Endodermal cell (in vitro differentiated cells): Measurements from ENCODE around the gene KDM4F. TPM values are rescaled to one million over a fixed set of nuclear protein-coding genes. Genes with fewer than 3 reads are reported as not detected.
A peak's percentile ranks its signal among the peaks of the same experiment; 100 is the strongest.

Source experiments
- DNase-seq: peaks from one replicate; pipeline ENCODE4 v3.0.0-alpha.2; 2017
- H3K27ac ChIP-seq: 2 replicates; pipeline ENCODE4 v1.5.1; 2013; ENCODE audit warnings: mild to moderate bottlenecking, low read depth, low read length, moderate library complexity
- H3K27me3 ChIP-seq: 2 replicates; pipeline ENCODE4 v1.6.1; 2013; ENCODE audit warnings: mild to moderate bottlenecking, low read length, moderate library complexity; ENCODE audit not compliant: insufficient read depth, control insufficient read depth, poor library complexity, severe bottlenecking
- H3K36me3 ChIP-seq: 2 replicates; pipeline ENCODE4 v1.7.0; 2013; ENCODE audit warnings: mild to moderate bottlenecking, low read length, moderate library complexity; ENCODE audit not compliant: control insufficient read depth, insufficient read depth
- H3K4me1 ChIP-seq: one replicate; pipeline ENCODE4 v1.7.0; 2013; ENCODE audit warnings: low read length; ENCODE audit not compliant: control insufficient read depth, insufficient read depth
- H3K4me3 ChIP-seq: 2 replicates; pipeline ENCODE4 v1.5.1; 2013; ENCODE audit warnings: mild to moderate bottlenecking, low read length, moderate library complexity
- H3K9ac ChIP-seq: 2 replicates; pipeline ENCODE4 v1.6.1; 2013; ENCODE audit warnings: mild to moderate bottlenecking, low read length, moderate library complexity; ENCODE audit not compliant: poor library complexity, severe bottlenecking; ENCODE audit errors: extremely low read depth
- H3K9me3 ChIP-seq: 2 replicates; pipeline ENCODE4 v1.6.1; 2013; ENCODE audit warnings: mild to moderate bottlenecking, low read length, moderate library complexity; ENCODE audit not compliant: control insufficient read depth
- H3K27ac Mint-ChIP-seq: 2 replicates; pipeline ENCODE4 v1.8.0; 2020; ENCODE audit warnings: mixed read lengths
- H3K27me3 Mint-ChIP-seq: 2 replicates; pipeline ENCODE4 v1.8.0; 2021; ENCODE audit warnings: mild to moderate bottlenecking, mixed read lengths; ENCODE audit not compliant: insufficient read depth
- H3K36me3 Mint-ChIP-seq: 2 replicates; pipeline ENCODE4 v1.8.0; 2020; ENCODE audit warnings: low read depth, mixed read lengths
- H3K4me1 Mint-ChIP-seq: 2 replicates; pipeline ENCODE4 v1.8.0; 2020; ENCODE audit warnings: mixed read lengths
- H3K4me3 Mint-ChIP-seq: 2 replicates; pipeline ENCODE4 v1.8.0; 2020; ENCODE audit warnings: mild to moderate bottlenecking, moderate library complexity, mixed read lengths
- H3K9me3 Mint-ChIP-seq: 2 replicates; pipeline ENCODE4 v1.8.0; 2020; ENCODE audit warnings: mild to moderate bottlenecking, mixed read lengths
- whole genome bisulfite sequencing, 2 experiments: methylation state at CpG; one replicate each; pipeline versions ENCODE4 v1.1.5 to v1.1.7; 2013; ENCODE audit warnings: missing lambda C conversion rate in 2 of 2, mixed read lengths in 1 of 2; ENCODE audit not compliant: insufficient coverage in 1 of 2, insufficient read length in 1 of 2; 5-methylcytosine and 5-hydroxymethylcytosine counted together
- total RNA-seq, 2 donors: library from RNA; stranded (reverse); fragmentation: NEBNext Ultra II Directional in 1 of 2; extraction: Animal tissue kit (Norgen Biotek cat#: 25700) in 1 of 2; gene quantifications; 2 replicates in 1 of 2; 3 replicates in 1 of 2; pipeline ENCODE4 v1.2.1, GENCODE V29; 2021
- TF ChIP-seq, protein P1 (sequence below): fragments of 200-600 bp; sonication (generic); conservative IDR thresholded peaks from 2 replicates; pipeline ENCODE4 v1.5.0; 2021; ENCODE audit warnings: antibody characterized with exemption, mild to moderate bottlenecking

Gene KDM4F
- total RNA-seq, 2 donors from 2014 or later = not detected

DNA sequence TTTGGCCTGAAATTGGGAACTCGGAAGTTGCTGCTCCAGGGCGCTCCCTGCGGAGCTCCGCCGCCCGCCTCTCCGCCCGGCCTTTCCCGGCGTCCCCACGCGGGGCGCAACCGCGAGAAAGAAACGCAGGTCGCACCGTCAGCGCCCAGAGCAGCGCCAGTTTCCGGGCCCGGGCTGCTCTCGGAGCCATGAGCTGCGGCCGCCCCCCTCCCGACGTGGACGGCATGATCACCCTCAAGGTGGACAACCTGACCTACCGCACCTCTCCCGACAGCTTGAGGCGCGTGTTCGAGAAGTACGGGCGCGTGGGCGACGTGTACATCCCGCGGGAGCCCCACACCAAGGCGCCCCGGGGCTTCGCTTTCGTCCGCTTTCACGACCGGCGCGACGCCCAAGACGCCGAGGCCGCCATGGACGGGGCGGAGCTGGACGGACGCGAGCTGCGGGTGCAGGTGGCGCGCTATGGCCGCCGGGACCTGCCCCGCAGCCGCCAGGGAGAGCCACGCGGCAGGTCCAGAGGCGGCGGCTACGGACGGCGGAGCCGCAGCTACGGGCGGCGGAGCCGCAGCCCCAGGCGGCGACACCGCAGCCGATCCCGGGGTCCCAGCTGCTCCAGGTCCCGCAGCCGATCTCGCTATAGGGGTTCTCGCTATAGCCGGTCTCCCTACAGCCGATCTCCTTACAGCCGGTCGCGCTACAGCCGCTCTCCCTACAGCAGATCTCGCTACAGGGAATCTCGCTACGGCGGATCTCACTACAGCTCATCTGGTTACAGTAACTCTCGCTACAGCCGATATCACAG, 18.0 kb downstream of the KDM4F start:
- 0% methylated on average over 19 to 98 of the region's 98 CpGs for WGBS, 2 experiments
- Histone ChIP-seq H3K9me3 (no peaks in the 10 kb centered on the region), H3K27me3 (peaks cover 10% of the 10 kb centered on the region), H3K4me3 (peak overlapping the region; percentile 99), H3K36me3 (no peaks in the 10 kb centered on the region), H3K9ac (peak overlapping the region; percentile 81), H3K4me1 (no peaks in the 10 kb centered on the region), H3K27ac (peak overlapping the region; percentile 76)
- Mint-ChIP-seq H3K9me3 (no peaks in the 10 kb centered on the region), H3K4me3 (peak overlapping the region; percentile 90), H3K4me1 (peaks cover 10% of the 10 kb centered on the region), H3K27ac (peak overlapping the region; percentile 92), H3K27me3 (peaks cover 11% of the 10 kb centered on the region), H3K36me3 (no peaks in the 10 kb centered on the region)
- TF ChIP-seq, protein P1, sequence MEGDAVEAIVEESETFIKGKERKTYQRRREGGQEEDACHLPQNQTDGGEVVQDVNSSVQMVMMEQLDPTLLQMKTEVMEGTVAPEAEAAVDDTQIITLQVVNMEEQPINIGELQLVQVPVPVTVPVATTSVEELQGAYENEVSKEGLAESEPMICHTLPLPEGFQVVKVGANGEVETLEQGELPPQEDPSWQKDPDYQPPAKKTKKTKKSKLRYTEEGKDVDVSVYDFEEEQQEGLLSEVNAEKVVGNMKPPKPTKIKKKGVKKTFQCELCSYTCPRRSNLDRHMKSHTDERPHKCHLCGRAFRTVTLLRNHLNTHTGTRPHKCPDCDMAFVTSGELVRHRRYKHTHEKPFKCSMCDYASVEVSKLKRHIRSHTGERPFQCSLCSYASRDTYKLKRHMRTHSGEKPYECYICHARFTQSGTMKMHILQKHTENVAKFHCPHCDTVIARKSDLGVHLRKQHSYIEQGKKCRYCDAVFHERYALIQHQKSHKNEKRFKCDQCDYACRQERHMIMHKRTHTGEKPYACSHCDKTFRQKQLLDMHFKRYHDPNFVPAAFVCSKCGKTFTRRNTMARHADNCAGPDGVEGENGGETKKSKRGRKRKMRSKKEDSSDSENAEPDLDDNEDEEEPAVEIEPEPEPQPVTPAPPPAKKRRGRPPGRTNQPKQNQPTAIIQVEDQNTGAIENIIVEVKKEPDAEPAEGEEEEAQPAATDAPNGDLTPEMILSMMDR = peak; percentile 63
- DNase-seq = peak; percentile 90

DNA sequence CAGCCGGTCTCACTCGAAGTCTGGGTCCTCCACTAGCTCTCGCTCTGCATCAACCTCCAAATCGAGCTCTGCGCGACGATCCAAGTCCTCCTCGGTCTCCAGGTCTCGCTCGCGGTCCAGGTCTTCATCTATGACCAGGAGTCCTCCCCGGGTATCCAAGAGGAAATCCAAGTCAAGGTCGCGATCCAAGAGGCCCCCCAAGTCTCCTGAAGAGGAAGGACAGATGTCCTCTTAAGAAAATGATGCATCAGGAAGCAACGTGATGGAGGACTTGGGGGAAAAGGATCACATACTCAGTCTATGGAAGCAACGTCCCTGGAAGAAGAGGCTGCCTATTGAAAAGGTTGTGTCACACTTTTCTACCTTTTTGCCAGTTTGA, 18.6 kb downstream of the KDM4F start:
- Mint-ChIP-seq H3K4me1 (peaks cover 10% of the 10 kb centered on the region), H3K27me3 (peaks cover 5% of the 10 kb centered on the region), H3K36me3 (no peaks in the 10 kb centered on the region), H3K9me3 (no peaks in the 10 kb centered on the region), H3K4me3 (peak overlapping the region; percentile 90), H3K27ac (peak overlapping the region; percentile 92)
- DNase-seq = no peak
- H3K9me3 ChIP-seq = no peaks in the 10 kb centered on the region
- H3K4me1 ChIP-seq = no peaks in the 10 kb centered on the region
- WGBS, 2 experiments = 1% methylated on average over 10 to 16 of the region's 16 CpGs
- H3K4me3 ChIP-seq = peak overlapping the region; percentile 99
- TF ChIP-seq, protein P1 = no peak
- peak overlapping the region; percentile 76 for H3K27ac ChIP-seq
- no peaks in the 10 kb centered on the region for H3K36me3 ChIP-seq
- H3K27me3 ChIP-seq = peaks cover 4% of the 10 kb centered on the region
- peak overlapping the region; percentile 81 for H3K9ac ChIP-seq

DNA sequence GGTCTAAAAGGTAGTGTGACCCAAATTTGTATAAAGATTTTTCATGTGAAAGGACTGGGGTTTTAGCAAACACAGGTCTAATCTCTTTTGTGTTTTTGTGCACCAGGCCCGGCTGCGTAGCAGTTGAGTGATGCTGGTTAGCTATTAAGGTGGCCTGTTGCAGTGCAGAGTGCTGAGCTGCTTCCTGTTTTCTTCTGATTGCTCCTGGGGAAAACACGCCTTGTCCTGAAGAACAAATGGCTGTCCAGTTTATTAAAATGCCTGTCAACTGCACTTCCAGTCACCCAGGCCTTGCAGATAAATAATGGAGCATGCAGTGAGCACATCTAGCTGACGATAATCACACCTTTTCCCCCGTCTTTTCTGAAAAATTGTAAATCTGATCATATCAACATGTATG, 19.3 kb downstream of the KDM4F start:
- peak overlapping the region; percentile 99 for H3K4me3 ChIP-seq
- H3K27me3 ChIP-seq = no peaks in the 10 kb centered on the region
- no peak overlapping the region for H3K27ac ChIP-seq
- Mint-ChIP-seq H3K27ac (peak overlapping the region; percentile 9), H3K27me3 (peaks cover 2% of the 10 kb centered on the region), H3K36me3 (no peaks in the 10 kb centered on the region), H3K9me3 (no peaks in the 10 kb centered on the region), H3K4me3 (peak overlapping the region; percentile 90), H3K4me1 (peaks cover 10% of the 10 kb centered on the region)
- H3K9ac ChIP-seq = peak overlapping the region; percentile 81
- WGBS, 2 experiments = 54 to 59% methylated on average over 2 to 5 of the region's 5 CpGs
- no peaks in the 10 kb centered on the region for H3K4me1 ChIP-seq
- DNase-seq = peak; percentile 65
- H3K36me3 ChIP-seq = no peaks in the 10 kb centered on the region
- no peaks in the 10 kb centered on the region for H3K9me3 ChIP-seq
- TF ChIP-seq, protein P1 = no peak
